ENCODE data around the gene LENG9.

The LENG9 gene

DNA sequence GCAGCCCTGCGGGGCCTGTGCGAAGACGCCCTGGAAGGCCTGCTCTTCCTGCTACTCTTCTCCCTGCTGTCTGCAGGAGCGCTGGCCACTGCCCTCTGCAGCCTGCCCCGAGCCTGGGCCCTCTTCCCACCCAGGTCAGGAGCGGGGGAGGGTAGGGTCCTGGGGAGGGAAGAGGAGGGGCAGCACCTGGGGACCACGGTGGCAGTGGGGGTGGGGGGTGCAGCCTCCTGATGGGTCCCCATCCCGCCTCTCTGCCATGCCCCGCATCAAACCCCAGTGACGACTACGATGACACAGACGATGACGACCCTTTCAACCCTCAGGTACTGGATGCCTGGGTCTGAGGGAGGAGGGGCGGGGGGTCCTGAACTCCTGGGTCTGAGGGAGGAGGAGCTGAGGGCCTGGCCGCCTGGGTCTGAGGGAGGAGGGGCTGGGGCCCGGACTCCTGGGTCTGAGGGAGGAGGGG, 28.0 kb downstream of the LENG9 start:
- FAIRE-seq: no peak

DNA sequence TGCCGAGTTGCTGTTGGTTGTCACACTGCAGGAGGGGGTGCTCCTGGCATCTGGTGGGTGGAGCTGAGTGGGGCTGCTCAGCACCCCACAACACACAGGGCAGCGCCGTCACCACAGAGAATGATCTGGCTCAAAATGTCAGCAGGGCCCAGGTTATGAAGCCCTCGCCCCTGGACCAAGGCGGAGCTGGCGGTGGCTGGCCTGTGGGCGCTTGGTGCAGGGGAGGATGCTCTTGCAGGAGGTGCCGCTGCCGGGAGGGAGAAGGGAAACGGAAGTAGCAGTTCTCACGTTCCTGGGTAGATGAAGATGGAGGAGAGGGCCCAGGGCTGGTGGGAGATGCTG, 28.7 kb downstream of the LENG9 start:
- FAIRE-seq: no peak

DNA sequence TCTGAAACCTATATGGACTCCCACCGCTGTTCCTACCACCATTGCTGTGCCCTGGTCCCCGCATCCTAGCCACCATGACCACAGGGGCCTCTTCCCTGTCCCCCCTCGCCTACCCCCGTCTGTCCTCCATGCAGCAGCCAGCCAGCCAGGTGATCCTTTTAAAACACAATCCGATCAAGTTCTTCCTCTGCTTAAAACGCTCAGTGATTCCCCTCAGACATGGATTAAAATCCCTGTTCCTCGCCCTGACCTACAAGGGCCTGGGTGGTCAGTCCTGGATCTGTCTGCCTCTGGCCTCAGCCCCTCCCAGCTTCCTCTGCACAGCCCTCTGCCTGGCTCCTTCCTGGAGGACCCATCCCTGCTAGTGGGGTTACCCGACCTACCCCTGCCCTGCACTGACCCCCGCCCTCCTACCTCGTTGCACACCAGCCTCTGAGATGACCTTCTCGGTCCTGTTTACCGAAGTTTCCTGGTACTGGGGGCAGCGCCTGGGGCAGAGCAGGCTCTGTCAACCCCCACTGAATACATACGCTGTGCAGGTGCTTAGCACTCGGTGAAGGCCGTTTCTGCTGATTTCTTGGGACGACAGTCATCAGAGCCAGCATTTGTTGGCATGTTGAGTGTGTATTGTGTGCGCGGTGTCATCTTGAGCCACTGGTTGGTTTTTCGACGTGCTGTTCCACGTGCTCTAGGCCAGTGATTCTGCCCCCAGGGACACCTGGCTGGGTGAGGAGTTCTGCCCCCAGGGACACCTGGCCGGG, 29.3 kb downstream of the LENG9 start:
- no peak for FAIRE-seq

DNA sequence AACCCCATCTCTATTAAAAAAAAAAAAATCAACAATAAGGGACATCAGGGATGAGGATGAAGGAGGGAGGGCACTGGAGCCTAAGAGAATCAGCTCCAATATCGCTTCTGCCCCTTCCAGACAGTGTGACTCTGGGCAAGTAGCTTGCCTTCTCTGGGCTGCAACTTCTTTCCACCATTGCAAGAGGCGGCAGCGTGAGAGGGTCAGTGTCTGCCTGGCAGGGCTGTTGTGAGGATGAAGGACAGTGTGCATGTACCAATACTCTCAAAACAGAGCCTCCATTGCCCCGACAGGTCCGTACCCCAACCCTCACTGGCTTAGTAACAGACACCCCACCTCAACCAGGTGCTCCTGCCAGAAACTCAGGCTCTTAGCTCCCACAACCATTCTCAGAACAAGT, 29.9 kb downstream of the LENG9 start:
- FAIRE-seq: no peak

DNA sequence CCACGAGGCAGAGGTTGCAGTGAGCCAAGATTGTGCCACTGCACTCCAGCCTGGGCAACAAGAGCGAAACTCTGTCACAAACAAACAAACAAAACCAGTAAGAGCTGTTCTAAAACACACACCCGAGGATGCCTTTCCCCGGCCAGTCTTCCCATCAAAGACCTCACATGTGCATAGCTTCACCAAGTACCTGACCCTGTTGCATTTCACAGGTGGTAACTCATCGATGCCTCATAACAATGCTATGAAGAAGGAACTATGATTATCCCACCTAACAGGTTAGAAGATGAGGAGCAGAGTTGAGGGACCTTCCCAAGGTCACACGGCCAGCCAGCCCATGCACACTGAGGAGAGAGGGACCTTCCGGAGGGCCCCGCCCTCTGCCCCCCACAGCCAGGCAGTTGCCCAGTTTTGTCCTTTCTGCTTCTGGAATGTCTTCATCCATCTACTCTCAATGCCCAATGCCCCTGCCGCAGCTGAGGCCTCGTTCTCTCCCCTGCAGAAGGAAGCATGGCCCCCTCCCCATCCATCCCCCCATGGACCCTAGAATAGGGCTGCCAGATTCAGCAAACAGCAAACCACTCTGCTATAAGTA, 31.3 kb downstream of the LENG9 start:
- FAIRE-seq: no peak

DNA sequence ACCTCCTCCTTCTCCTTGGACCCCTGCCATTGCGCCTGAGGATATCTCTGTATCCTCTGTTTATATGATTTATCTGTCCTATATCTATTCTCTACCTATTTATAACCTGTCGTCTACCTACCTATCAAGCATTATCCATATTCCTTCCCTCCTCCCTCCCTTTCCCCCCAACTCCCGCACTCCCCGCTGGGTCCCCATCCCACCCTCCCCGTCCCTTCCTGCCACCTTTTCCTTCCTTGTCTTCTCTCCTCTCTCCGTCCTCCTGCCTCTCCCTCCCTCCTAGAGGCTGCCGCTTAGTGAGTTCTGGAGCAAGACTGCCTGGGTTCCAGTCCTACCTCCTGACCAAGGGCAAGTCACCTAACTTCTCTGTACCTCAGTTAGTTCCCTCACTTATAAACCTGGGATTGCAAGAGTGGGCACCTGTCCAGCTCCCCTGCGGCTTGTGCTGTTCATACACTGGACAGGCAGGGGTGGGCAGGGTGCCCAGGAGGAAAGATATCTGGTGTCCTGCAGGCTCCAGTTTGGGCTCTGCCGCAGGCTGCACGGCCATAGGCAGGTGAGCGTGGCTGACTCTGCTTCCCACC, 32.2 kb downstream of the LENG9 start:
- FAIRE-seq: no peak

DNA sequence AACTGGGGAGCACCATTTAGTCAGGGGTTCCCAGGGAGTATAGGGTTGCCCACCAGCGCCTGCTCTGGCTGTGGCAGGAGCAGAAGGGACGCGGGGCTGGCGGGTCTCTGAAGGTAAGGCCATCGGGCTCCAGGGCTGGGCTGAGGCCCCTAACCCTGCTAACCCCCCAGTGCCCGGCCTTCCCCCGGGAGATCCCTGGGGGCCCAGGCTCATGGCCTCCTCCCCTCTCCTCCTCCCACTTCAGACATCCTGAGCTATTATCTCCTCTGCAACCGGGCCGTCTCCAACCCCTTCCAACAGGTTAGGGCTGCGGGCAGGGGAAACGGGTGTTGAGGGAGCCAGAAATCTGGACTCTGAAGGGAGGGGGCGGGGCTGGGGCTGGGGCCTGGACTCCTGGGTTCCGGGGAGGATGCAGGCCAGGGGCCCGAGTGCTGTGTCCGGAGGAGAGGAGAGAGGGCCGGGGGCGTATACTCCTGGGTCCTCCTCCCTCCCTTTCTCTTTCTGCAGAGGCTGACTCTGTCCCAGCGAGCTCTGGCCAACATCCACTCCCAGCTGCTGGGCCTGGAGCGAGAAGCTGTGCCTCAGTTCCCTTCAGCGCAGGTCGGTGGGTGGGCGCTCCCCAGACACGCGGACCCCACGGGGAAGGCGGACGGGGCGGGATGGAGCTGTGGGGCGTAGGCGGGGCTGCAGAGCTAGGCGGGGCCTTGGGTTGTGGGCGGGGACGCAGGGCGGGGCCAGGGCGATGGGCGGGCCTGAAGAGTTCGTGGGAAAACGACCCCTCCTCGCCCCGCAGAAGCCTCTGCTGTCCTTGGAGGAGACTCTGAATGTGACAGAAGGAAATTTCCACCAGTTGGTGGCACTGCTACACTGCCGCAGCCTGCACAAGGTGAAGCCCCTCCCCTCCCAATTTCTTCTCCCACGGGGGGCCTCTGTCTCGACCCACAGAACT, 33.0 kb downstream of the LENG9 start:
- no peak for FAIRE-seq

DNA sequence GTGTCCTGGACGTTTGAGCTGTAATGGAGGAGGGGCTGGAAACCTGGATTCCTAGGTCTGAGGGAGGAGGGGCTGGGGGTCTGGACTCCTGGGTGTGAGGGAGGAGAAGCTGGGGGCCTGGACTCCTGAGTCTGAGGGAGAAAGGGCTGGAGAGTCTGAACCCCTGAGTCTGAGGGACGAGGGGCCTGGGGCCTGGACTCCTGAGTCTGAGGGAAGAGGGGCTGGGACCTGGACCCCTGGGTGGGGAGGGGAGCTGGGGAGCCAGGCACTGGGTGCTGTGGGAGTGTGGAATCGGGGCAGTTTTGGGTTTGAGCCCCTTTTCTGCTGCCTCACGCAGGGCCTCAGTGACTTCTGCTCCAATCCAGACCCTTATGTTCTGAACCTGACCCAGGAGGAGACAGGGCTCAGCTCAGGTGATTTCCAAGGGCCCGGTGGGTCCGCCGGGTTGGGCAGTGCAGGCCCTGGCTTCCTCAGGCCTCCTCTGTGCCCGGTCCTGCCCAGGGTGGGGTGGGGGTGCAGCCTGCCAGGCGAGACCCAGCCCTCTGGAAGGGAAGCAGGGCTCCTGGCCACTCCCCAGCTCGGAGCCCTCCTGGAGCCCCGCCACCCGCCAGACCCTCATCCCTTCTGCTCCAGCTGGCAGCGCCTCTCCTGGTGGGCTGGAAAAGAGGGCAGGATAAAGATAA, 33.9 kb downstream of the LENG9 start:
- no peak for FAIRE-seq

DNA sequence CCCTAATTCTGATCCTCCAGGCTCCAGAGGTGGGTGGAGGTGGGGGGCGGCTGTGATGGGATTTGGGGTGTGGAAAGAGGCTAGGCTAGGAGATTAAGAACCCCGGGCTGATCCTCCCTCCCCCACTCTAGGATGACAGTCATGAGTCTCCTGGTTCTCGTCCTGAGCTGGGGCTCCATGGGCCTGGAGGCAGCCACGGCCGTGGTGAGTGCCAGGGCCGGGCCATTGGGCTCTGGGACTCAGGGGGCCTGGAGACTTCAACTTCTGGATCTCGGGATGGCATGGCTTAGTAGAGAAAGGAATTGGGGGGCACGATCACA, 34.4 kb downstream of the LENG9 start:
- FAIRE-seq: no peak

DNA sequence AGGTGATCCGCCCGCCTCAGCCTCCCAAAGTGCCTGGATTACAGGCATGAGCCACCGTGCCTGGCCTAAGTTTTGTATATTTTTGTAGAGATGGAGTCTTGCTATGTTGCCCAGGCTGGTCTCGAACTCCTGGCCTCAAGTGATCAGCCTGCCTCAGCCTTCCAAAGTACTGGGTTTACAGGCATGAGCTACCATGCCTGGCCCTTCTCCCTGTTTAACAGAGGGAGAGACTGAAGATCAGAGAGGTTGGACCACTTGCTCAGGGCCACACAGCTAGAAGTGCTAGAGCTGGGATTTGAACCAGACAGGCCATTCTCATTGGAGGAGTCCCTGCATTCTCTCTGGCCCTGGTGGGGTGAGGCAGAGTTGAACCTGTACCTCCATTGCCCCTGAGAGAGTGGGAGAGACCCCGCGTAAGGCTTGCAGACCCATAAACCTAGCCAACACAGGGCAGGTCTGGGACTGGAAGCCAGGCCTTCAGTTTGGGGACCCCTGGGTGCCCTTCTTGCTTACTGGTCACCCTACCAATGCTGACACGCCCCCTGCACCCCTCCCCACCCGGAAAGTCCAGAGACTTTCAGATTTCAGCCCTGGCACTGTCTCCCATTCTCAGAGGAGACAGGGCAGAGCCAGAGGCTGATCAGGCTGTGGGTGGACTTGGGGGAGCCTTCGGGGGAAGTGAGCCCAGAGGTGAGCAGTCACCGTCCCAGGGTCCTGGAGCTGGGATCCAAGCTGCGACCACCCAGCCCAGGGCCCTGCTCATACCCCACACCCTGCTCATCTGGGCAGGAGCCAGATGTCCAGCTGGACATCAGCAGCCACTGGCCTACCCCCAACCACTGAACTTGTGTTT, 35.0 kb downstream of the LENG9 start:
- FAIRE-seq: no peak

DNA sequence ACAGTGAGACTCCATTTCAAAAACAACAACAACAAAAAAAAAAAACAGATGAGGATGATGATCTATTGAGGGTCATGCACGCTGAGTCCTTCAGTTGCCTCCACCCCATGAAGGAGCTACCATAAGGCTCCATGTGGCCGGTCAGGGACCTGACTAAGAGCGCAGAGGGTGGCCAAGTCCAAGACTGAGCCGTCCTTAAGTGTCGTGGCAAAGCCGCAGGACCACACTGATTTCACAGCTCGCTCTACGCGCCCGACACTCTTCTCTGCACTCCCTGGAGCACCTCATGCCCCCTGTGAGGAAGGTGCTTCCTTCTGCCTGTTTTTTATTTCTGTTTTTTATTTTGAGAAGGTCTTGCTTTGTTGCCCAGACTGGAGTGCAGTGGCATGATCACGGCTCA, 36.0 kb downstream of the LENG9 start:
- FAIRE-seq: no peak

DNA sequence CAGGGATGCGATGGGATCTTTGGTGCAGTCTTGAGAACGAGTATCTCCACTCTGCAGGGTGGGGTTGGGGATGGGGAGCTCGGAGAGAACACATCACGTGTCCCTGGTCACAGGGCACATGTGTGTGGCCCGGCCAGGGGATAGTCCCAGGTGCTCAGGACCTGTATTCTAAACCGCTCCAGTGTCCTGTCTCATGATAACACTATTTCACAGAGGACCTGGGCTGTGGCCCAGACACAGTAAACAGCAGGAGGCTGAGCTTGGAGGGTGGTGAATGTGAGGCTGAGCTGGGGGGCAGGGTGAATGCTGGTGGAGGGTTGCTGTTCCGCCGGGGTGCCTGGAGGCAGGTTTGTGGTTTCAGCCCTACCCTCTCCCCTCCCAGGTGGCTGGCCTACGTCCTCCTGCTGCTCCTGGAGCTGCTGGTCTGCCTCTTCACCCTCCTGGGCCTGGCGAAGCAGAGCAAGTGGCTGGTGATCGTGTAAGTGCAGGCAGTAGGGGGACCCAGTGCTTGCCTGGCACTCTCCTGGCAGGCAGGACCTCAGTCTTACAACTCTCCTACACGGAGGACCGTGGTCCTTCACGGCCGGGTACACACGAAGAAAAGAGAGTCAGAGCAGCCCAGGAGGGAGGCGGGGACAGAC, 37.2 kb downstream of the LENG9 start:
- FAIRE-seq: no peak

DNA sequence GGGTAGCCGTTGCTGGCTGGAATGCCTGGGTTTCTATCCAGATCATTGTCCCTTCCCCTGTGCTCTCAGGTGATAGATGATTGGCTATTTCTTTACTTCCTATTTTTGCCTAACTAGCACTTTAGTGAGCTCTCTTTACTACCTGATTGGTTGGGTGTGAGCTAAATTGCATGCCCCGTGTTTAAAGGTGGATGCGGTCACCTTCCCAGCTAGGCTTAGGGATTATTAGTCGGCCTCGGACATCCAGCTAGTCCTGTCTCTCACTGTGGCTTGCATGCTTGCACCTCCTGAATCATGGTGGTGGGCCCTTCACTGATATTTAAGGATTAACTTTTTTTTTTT, 38.2 kb downstream of the LENG9 start:
- no peak for FAIRE-seq

DNA sequence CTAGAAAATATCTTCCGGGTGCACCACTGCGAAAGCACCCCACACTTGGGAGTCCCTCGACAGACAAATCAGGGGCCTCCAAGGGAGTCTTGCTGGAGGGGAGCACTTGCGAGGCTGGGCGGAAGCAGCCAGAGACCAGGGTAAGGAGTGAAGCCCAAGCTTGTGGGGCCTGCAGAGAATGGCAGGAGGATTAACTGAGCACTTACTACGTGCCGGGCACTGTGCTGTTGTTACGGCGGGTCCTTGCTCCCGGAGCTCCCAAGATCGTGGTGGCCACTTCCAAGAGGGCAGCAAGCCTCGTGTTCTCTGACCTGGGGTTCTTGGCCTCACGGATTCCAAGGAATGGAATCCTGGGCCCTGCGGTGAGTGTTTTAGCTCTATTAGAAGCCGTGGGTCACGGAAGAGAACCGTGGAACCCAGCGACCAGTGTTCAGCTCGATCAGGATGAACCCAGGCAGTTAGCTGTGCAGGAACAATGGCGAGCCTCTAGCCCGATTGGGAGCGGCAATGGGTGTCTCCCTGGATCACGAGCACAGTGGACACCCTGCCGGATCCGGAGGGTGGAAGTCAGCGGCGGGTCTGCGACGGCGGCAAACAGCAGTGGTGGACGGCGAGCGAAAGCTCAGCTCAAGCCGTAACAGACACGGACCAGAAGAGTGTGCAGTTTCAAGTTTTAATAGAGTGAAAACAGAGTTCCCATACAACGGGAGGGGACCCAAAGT, 38.8 kb downstream of the LENG9 start:
- no peak for FAIRE-seq

DNA sequence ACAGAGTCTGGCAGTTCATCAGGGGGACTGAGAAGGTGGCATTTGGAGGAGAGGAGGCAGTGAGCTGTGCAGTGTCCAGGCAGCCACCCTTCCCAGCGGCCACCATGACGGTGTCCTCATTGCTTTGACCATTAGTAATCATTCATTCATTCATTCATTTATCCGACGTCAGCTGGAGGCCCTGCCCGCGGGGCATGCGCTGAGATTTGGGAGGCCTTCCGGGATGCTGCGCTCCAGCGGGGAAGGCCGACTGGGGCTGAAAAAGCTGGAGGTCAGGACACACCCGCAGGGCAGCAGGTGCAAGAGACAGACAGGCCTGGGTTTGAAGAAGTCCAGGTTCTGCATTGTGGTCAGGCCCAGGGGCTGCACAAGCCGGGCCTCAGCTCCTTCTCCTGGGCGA, 39.4 kb downstream of the LENG9 start:
- FAIRE-seq: no peak

DNA sequence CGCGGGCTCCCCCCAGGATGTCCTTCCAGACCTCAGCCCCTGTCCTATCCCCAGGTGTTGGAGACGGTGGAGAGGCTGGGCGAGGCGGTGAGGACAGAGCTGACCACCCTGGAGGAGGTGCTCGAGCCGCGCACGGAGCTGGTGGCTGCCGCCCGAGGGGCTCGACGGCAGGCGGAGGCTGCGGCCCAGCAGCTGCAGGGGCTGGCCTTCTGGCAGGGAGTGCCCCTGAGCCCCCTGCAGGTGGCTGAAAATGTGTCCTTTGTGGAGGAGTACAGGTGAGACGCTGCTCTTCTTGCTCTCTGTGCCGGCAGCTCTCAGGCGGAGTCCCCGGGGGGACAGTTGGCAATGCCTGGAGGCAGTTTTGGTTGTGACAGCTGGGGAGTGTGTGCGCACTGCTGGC, 41.4 kb downstream of the LENG9 start:
- no peak for FAIRE-seq

DNA sequence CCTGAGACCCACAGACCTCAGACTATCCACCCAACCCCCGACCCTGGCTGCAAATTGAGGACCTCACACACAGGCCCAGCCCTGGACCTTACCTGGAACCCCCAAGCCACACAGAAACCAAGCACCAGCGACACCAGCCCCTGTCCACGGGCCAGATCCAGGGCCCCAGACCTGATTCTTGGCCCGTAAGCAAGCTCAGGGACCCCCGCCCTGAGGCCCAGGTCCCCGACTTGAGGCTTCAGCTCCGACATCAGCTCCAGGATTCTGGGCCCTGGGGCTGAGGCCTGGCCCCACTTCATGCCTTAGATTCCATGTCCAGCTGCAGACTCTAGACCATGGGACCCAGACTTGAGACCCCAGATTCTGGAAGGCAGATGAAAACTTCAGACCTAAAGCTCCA, 42.1 kb downstream of the LENG9 start:
- no peak for FAIRE-seq

DNA sequence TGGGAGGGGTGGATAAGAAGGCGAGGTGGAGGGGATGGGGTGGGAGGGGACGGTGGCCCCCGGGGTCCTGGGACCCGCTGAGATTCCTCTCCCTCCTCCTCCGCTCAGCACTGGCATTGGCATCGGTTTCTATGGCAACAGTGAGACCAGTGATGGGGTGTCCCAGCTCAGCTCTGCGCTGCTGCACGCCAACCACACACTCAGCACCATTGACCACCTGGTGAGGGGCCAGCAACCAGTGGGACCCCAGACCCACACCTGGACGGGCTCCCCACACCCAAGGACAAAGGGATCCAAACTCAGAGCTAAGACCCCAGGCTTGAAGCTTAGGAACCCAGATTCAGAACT, 42.4 kb downstream of the LENG9 start:
- FAIRE-seq: no peak

DNA sequence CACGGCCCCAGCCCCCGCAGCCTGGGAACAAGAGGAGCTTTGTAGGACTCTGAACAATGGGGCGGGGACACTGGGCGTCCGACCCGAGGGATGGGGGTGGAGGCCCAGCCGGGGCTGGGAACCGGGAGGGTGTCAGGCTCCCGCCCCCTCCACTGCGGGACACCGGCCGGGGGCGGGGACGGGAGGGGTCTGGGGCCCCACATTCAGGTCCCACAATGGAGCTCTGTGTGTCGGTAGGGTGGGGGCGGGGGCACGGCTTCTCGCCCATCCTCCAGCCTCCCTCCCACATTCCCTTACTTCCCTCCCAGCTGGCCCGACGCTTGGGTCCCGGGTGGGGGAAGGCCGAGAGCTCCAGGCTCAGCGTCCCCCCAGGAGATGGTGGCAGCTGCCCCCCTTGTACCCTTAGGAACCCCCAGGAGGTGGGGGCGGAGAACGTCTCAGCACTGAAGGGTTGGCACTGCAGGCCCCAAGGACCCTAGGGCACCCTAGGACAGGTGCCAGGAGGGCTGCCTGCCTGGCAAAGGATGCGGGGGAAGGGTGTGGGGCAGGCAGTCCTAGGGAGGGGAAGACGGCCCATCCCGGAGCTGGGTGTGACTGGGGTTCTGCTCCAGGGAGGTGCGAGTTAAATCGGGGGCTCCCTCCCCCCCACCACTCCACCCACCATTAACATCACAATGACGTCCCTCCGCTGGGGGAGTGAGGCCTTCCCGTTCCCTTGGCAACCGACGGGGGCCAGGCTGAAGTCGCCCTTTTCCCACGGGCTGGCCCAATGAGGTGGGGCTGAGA, 43.0 kb downstream of the LENG9 start:
- FAIRE-seq: no peak

DNA sequence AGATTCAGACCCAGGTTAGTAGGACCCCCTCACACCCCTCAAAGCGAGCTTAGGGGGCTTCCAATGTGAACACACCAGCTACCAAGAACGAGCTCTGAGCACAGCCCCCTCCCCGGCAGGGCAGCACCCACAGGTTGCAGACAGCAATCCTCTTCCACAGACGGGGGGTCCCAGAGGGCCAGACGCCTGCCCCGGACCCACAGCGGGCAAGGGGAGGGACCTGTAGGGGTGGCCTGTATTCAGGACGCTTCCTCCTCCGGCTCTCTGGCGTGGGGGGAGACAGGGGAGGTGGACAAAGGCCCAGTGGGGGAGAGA, 43.6 kb downstream of the LENG9 start:
- no peak for FAIRE-seq

All from A204.1 (cell line).